HG03103 (cell line): ENCODE measurements around the gene CYREN.
"Not testable (repeated sequence)": the region's sequence is repeated elsewhere in the genome, so short reads cannot be mapped to it uniquely, and the experiment has no call there.

Experiments
- ATAC-seq: cut with Tn5 transposase; IDR thresholded peaks from one replicate; pipeline ENCODE4 v1.9.1; 2021; ENCODE audit warnings: low read depth; ENCODE audit not compliant: unreplicated experiment

Gene CYREN

DNA sequence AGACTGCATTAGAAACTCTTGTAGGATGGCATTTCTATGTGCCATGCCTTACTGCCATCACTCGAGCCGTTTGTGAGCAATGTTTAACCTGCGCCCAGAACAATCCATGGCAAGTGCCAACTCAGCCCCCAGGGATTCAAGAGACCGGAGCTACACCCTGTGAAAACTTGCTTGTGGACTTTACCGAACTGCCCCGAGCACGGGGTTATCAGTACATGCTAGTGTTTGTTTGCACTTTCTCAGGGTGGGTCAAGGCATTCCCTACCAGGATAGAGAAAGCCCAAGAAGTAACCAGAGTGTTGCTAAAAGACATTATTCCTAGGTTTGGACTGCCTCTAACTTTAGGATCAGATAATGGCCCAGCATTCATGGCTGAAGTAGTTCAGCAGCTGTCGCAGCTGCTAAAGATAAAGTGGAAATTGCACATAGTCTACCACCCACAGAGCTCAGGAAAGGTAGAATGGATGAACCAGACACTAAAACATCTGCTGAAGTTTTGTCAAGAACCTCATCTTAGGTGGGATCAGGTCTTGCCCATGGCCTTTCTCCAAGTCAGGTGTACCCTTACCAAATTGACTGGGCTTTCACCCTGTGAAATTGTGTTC, 8.9 kb upstream of the CYREN start:
- no peak for ATAC-seq

DNA sequence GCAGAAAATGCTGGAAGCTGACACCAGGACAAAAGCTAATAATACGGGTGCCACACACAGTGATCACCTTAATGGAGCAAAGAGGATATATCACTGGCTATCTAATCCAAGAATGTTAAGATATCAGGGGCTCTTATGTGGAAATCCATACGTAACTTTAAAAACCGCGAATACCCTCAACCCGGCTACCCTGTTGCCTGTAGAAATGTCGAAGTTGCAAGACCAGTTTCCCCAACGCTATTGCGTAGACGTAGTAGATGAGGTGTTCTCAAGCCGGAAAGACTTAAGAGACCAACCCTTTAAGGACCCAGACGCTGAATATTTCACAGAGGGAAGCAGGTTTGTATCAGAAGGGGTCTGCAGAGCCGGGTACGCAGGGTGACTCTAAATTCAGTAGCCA, 7.9 kb upstream of the CYREN start:
- no peak for ATAC-seq

DNA sequence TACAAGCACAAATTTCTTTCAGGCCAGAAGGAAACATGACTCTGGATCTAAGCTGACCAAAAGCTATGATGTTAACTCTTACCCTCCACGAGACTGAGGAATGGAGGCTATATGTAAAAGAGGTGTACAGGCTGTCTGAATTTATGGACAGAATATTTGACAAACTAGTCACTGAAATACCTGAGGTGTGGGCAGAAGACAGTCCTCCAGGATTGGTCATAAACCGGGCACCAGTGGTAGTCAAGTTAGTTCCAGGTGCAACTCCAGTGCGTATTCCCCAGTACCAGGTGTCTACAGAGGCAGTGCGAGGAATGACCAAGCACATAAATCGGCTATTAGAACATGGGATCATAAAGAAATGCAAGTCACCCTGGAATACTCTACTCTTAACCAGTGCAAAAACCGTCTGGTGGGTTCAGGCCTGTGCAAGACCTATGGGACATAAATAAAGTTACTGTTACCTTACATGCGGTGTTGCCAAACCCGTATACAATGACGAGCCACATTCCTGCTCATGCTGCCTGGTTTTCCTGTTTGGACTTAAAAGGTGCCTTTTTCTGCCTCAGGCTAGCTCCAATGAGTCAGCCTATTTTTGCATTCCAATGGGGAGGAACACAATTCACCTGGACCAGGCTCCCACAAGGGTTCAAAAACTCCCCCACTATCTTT, 6.7 kb upstream of the CYREN start:
- no peak for ATAC-seq

DNA sequence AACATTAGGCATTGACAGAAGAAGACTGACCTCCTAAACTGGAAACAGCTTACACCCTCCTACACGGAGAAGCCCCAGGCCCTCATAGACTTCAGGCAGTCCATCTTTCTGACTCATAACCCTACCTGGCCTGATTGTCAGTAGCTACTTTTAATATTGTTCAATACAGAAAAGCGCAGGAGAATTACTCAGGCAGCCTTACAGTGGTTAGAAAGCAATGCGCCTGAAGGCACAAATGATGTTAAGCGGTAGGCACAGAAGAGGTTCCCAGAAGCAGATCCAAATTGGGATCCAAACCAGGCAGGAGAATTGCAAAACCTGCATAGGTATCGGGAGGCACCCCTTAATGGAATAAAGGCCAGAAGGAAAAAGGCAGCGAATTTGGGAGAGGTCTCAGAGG, 5.4 kb upstream of the CYREN start:
- ATAC-seq: no peak

DNA sequence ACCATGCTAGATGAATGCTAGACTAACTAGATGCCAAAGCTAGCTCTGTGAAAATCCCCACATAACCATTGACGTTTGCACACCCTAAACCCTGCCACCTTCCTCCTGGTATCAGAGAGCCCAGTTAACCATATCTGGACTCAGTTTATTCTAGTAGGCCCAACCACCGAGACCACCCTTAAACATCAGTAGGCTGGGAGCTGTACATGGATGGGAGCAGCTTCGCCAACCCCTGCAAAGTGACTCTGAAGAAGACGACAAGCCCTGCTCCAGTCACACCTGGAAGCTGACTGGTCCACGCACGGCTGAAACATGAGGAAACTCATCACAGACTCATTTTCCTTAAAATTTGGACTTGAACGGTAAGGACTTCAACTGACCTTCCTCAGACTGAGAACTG, 4.4 kb upstream of the CYREN start:
- ATAC-seq: no peak

DNA sequence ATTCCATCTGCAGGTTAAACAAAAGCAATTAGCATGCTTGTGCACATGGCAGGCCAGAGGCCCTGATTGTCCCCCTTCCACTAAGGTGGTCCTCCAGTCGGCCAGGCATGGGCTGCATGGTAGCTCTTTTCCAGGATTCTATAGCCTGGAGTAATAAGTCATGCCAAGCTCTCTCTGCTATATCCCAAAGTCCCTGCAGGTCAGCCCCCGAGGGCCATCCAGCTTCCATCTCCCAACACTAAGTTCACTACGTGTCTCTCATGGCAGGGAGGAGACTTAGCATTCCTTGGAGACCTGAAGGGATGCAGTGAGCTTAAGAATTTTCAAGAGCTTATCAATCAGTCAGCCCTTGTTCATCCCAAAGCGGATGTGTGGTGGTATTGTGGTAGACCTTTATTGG, 3.4 kb upstream of the CYREN start:
- not testable (repeated sequence) for ATAC-seq

DNA sequence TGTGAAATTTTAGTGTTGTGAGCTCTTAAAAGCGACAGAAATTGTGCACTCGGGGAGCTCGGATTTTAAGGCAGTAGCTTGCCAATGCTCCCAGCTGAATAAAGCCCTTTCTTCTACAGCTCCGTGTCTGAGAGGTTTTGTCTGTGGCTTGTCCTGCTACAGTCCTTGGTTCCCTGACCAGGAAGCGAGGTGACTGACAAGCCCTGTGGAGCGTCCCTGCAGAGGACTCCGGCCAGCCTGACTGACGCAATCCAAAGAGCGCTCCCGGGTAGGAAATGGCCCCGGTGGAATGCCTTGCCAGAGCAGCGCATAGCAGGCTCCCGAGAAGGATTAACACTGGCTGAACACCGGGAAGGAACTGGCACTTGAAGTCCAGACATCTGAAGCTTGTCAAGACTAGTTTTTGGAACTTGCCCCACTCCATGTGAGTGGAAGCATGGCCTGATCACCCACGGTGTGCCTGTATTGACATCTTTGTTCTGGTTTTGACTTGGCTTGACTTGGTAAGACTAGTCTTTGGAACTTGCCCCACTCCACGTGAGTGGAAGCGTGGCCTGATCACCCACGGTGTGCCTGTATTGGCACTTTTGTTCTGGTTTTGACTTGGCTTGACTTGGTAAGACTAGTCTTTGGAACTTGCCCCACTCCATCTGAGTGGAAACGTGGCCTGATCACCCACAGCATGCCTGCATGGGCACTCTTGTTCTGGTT, 1.2 kb upstream of the CYREN start:
- not testable (repeated sequence) for ATAC-seq

DNA sequence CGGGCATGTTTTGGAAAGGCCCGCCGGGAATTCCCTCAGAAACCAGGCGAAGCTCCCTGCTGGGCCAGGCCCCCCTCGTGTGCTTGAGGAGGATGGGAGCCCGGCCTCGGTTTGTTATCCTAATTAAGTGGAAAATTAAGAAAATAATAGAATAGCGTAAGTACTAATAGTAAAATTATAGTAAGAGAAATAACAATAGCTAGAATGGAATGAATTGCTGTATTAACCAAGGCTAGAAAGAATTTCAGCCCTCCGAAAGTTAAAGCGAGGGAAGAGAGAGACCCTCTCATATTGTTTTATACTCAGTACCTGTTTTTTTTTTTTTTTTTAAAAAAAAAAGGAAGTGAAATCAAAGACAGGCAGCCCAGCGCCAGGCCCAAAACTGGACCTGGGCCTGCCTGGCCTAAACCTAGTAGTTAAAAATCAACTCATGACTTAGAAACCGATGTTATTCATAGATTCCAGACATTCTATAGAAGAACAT, 533 bp upstream of the CYREN start:
- ATAC-seq: not testable (repeated sequence)

DNA sequence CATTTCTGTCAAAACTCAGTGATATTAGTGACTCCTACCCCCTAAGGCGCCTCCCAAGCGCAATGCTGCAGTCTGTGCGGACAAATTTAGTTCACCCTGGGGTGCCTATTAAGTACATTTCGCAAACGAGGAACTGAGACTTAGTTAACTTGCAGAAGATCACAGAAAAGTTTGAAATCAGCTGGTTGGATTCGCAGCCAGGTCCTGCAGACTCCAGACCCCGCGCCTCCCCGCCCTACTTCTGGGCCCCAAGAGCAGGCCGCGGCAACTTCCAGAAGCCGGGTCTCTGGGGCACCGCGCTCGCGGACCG, 588 bp downstream of the CYREN start:
- ATAC-seq: no peak

DNA sequence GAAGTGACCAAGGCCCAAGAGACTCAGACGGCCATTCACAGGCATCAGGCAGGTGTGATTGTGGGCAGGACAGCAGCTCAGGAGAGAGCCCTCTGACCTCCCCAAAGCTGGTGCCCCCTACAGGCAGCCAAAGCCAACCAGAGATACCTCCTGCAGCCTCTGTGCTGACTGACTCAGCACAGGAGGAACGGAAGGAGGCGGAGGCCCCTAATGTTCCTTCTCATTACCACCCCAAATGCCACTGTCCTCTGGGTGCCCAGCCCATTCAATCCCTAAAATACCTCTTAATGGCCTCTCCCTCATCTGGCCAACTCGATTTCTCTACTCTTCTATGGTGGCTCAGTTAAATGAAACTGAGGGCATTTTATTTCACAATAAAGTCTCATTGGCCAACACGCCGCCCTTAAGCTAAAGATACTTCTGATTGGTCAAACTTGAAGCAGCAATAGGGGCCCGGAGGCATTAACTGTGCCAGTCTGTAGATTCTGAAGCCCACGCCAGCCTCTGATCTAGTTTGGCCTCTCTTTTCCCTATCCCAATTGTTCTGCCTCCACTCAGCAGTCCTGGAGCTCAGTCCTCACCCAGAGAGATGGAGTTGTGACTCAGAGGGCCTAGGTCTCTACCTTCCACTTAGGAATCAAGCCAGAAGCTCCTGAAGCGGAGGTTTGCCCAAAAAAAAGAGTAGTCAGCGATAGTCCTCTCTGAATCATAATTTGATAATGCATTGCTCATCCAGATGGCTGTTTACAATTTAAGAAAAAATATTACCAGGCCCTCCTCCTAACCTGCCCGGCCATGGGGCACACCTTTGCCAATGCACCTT, 1.2 kb downstream of the CYREN start:
- peak; percentile 48 for ATAC-seq

DNA sequence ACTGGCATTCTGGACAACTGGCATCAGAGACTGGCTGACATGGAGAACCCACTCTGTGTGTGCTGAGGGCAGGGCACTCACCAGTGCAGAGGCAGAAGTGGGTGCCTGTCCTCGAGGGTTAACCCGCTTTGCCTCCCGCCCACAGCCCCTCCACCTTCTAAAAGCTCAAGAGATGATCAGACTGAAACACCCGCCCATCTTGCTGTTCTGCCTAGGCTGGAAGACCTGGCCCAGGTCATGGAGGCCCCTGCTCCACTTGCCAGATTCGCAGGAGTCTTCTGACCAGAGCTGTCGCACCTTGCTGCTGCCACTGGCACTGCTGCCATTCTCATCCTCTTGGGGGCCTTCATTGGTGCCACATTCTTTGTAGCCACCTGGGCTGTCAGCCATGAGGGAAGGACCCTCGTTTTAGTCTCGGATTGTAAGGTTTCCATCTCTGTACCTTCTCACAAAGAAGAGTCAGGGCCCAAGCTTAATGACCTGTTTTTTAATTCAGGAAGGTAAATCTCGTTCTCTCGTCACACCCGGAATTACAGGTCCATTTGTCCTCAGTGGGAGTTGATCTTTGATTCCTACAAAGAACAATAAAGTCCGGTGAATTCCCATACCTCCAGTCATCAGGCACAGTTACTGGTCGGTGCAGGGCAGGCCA, 1.9 kb downstream of the CYREN start:
- no peak for ATAC-seq

DNA sequence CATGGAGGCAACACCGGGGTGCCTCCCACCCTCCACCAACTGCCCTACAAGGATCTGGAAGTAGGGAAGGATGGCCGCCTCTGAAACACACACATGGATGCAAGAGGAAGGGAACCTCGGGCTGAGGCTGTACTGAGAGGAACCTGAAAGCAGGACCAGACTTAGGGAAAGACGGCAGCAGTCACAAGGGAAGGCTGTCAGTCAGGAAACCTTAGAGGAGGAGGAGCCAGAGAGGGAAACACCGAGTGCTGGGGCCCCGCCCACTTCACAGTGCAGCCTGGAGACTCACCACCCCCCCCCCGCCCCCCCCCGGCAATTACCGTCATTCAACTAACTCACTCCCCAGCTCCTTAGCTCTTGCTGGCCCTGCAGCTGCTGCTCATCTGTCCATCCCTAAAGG, 2.5 kb downstream of the CYREN start:
- no peak for ATAC-seq

DNA sequence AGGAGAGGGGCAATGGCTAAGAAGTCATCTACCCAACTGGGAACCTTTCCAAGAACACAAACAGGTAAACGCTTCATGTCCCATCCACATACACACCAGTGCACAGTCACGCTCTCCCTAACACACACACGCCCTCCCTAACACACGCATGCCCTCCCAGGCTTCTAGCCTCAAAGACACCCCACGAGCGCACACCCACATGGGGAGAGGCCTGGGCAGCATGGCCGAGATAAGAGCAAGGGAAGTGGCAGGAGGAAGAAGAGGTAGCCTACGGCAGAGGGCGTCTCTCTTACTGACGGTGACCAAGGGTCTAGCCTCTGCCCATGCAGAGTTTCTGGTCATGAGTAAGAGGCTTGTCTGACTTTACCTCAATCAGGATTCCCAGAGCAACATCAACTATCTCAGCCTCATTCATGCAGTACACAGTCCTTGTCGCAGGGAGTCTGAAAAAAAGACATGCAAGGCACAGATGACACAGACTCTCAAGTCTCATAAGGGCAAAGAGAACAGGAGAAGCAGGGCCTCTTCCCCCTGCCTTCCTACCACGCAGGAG, 3.1 kb downstream of the CYREN start:
- no peak for ATAC-seq

DNA sequence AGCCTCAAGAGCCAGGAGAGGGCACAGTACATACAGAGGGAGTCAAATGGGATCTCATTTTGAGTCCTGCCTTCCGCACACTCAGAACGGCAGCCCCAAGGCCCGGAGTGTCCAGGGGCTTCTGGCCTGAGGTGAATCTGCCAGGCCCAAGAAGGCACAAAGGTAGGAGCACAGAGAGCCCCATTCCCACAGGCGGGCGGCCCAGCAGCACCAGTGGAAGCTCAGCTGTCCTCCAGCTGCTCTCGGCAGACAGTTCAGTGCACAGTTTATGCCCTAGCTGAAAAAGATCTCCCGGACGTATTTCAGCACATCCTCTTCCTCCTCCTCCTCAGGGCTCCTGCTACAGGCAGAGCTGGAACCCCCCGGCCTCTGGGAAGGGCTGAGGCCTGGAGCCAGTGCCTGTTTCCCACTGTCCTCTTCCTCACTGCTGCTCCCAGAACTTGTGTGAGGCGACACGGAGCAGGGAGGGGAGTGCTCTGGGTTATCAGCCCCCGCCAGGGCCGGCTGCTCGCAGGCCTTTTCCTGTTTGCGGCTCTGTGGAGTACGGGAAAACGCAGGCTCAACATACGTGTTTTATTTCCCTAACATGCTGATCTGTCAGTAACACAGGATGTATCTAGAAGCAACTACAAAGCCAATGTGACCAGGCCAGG, 4.0 kb downstream of the CYREN start:
- ATAC-seq: no peak

DNA sequence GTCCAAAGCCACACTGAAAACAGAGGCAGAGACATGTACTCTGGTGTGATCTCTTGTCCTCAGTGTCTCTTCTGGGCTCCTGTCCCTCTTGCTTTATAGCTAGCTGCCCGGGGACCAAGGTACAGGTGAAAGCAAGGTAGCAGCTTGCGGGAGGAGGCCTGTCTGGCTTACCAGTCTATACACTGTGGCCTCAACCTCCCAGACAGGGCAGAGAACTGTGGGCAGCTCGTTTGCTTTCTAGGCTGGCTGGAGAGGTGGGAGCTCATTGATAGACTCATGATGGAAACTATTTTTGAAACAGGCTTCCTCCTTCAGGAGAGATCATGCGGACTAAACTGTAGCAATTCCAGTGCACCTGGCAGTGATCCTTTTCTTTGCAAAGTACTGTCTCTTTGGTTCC, 4.6 kb downstream of the CYREN start:
- no peak for ATAC-seq

DNA sequence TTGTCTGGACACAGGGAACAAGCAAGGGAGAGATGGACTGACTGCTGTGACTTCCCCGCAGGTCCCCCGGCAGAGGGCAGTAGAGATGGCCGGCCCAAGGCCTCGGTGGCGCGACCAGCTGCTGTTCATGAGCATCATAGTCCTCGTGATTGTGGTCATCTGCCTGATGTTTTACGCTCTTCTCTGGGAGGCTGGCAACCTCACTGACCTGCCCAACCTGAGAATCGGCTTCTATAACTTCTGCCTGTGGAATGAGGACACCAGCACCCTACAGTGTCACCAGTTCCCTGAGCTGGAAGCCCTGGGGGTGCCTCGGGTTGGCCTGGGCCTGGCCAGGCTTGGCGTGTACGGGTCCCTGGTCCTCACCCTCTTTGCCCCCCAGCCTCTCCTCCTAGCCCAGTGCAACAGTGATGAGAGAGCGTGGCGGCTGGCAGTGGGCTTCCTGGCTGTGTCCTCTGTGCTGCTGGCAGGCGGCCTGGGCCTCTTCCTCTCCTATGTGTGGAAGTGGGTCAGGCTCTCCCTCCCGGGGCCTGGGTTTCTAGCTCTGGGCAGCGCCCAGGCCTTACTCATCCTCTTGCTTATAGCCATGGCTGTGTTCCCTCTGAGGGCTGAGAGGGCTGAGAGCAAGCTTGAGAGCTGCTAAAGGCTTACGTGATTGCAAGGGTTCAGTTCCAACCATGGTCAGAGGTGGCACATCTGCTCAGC, 6.0 kb downstream of the CYREN start:
- ATAC-seq: no peak

DNA sequence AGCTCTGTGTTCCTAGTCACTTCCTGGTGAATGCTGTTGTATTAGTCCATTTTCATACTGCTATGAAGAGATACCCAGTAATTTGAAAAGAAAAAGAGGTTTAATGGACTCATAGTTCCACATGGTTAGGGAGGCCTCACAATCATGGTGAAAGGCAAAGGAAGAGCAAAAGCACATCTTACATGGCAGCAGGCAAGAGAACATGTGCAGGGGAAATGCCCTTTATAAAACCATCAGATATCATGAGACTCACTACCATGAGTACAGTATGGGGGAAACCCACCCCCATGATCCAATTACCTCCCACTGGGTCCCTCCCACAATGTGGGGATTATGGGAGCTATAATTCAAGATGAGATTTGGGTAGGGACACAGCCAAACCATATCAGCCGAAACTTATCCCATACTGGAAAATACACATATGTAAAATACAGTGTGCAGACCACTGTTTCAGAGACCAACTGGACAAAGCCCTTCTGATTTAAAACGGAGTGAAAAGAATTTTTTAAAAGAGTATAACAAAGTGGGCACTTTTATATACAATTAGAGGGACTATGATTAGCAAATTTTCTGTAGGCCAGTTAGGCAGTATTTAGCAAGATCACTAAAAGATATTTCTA, 8.0 kb downstream of the CYREN start:
- no peak for ATAC-seq

DNA sequence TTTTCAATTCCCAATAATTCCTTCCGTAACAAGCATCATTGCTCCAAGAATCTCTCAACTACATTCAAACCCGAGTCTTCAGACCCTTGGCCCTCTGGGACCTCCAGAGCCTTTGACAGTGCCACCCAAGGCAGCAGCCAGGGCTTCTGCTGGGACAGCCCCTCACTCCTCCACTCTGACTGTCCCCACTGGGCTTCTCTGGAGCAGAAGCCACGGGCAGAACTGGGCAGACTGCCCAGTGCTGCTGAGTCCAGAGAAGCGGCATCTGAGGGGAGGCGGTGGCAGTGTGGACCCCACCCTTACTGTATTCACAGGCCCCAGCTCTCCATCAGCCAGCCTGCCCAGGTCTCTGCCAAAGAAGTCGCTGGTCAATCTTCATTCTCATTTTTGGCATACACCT, 8.8 kb downstream of the CYREN start:
- ATAC-seq: no peak
